Measurements from ENCODE around the gene ACSL6. TPM values are rescaled to one million over a fixed set of nuclear protein-coding genes. Genes with fewer than 3 reads are reported as not detected.

The ACSL6 gene
- total RNA-seq, 2 donors from 2014 or later, result 0.23 to 7.9 TPM

DNA sequence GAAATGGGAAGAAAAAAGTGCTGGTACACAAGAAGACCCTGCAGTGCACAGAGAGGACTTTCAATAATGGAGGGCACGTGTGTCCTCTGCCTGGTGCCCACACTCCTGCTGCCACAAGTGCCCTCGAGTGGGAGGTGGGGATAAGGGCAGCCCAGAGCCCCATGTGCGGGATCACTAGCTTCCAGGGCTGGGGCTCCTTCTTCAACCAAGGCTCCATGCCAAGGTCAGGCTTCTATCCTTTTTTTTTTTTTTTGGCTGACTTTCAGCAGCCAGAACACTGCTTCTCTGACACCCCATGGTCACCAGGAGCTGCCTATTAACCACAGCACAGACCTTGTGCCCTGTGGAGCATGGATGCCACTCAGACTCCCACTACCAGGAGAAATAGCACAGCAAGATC lies 7.5 kb downstream of the ACSL6 start:
- no peak overlapping the region for H3K4me3 ChIP-seq
- H3K4me1 ChIP-seq (replicated peaks), result no peaks in the 10 kb centered on the region
- no peaks in the 10 kb centered on the region for H3K9me3 ChIP-seq
- no peak for DNase-seq (ENCODE audit: low spot score)
- intact Hi-C loops (cut with DNase I), result loop anchor here (10.0 kb wide), 1 partner anchor 579 kb away; no protein-coding TSS in a partner anchor
- no peaks in the 10 kb centered on the region for H3K27me3 ChIP-seq (replicated peaks; ENCODE audit: insufficient read depth)
- 94% methylated on average over 3 of the region's 3 CpGs for WGBS
- no peak overlapping the region for H3K27ac ChIP-seq
- no peaks in the 10 kb centered on the region for H3K36me3 ChIP-seq
- TF ChIP-seq, protein P1, sequence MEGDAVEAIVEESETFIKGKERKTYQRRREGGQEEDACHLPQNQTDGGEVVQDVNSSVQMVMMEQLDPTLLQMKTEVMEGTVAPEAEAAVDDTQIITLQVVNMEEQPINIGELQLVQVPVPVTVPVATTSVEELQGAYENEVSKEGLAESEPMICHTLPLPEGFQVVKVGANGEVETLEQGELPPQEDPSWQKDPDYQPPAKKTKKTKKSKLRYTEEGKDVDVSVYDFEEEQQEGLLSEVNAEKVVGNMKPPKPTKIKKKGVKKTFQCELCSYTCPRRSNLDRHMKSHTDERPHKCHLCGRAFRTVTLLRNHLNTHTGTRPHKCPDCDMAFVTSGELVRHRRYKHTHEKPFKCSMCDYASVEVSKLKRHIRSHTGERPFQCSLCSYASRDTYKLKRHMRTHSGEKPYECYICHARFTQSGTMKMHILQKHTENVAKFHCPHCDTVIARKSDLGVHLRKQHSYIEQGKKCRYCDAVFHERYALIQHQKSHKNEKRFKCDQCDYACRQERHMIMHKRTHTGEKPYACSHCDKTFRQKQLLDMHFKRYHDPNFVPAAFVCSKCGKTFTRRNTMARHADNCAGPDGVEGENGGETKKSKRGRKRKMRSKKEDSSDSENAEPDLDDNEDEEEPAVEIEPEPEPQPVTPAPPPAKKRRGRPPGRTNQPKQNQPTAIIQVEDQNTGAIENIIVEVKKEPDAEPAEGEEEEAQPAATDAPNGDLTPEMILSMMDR (IDR thresholded peaks at IDR 0.05), result no peak
- no peak for TF ChIP-seq POLR2A (IDR thresholded peaks at IDR 0.05)
- TF ChIP-seq POLR2AphosphoS5 (IDR thresholded peaks at IDR 0.05), result no peak

GRCh38 chr5:132003170-132003744 lies 8.2 kb downstream of the ACSL6 start:
- intact Hi-C loops (cut with DNase I), result loop anchor here (10.0 kb wide), 1 partner anchor 578 kb away; no protein-coding TSS in a partner anchor

GRCh38 chr5:132002757-132003156 lies 8.7 kb downstream of the ACSL6 start:
- WGBS, result 70% methylated on average over 2 of the region's 2 CpGs
- Histone ChIP-seq H3K27ac (no peak overlapping the region), H3K9me3 (no peaks in the 10 kb centered on the region), H3K4me3 (no peak overlapping the region), H3K36me3 (no peaks in the 10 kb centered on the region), H3K27me3 (replicated peaks; ENCODE audit: insufficient read depth) (no peaks in the 10 kb centered on the region), H3K4me1 (replicated peaks) (no peaks in the 10 kb centered on the region)
- intact Hi-C loops (cut with DNase I), result loop anchor here (10.0 kb wide), 1 partner anchor 578 kb away; no protein-coding TSS in a partner anchor
- TF ChIP-seq, protein P1 (IDR thresholded peaks at IDR 0.05), result no peak
- TF ChIP-seq POLR2AphosphoS5 (IDR thresholded peaks at IDR 0.05) (no peak), POLR2A (IDR thresholded peaks at IDR 0.05) (no peak)
- DNase-seq (ENCODE audit: low spot score), result no peak

More at GRCh38 chr5:132003170-132003744, 8.2 kb downstream of the ACSL6 start:
- H3K36me3 ChIP-seq, result no peaks in the 10 kb centered on the region
- no peak overlapping the region for H3K27ac ChIP-seq
- WGBS, result 38% methylated on average over 12 of the region's 12 CpGs
- no peak overlapping the region for H3K4me3 ChIP-seq
- no peak for TF ChIP-seq POLR2A (IDR thresholded peaks at IDR 0.05)
- TF ChIP-seq, protein P1 (IDR thresholded peaks at IDR 0.05), result no peak
- H3K9me3 ChIP-seq, result no peaks in the 10 kb centered on the region
- no peaks in the 10 kb centered on the region for H3K27me3 ChIP-seq (replicated peaks; ENCODE audit: insufficient read depth)
- no peaks in the 10 kb centered on the region for H3K4me1 ChIP-seq (replicated peaks)
- no peak for DNase-seq (ENCODE audit: low spot score)

- no peak overlapping the region for H3K27ac ChIP-seq
- no peaks in the 10 kb centered on the region for H3K36me3 ChIP-seq
- TF ChIP-seq POLR2A (IDR thresholded peaks at IDR 0.05) (no peak), POLR2AphosphoS5 (IDR thresholded peaks at IDR 0.05) (no peak)
- TF ChIP-seq, protein P1 (IDR thresholded peaks at IDR 0.05), result no peak
- no peaks in the 10 kb centered on the region for H3K4me1 ChIP-seq (replicated peaks)
- intact Hi-C loops (cut with DNase I), result loop anchor here (10.0 kb wide), 1 partner anchor 577 kb away; no protein-coding TSS in a partner anchor
- DNase-seq (ENCODE audit: low spot score), result no peak
- H3K27me3 ChIP-seq (replicated peaks; ENCODE audit: insufficient read depth), result no peaks in the 10 kb centered on the region
- WGBS, result 65% methylated on average over 11 of the region's 11 CpGs
- H3K9me3 ChIP-seq, result no peaks in the 10 kb centered on the region
- H3K4me3 ChIP-seq, result no peak overlapping the region
These were observed 9.6 kb downstream of the ACSL6 start for GRCh38 chr5:132001647-132002561.
